Endothelial cell of umbilical vein (primary cell): ENCODE results near the gene SLC35G3.

Experiments used
- CTCF ChIP-seq, 2 donors: IDR thresholded peaks; 1 replicate in 1 of 2; 2 replicates in 1 of 2; pipeline ENCODE4 v1.5.1; 2011; ENCODE audit warnings: low read length in 2 of 2, mild to moderate bottlenecking in 2 of 2, moderate library complexity in 2 of 2, control low read depth in 1 of 2, inconsistent platforms in 1 of 2, low read depth in 1 of 2; ENCODE audit not compliant: insufficient read depth in 1 of 2; ENCODE audit errors: extremely low read depth in 1 of 2
- JUN ChIP-seq: IDR thresholded peaks from 2 replicates; pipeline ENCODE4 v1.6.1; 2011; ENCODE audit warnings: borderline replicate concordance, low read depth; ENCODE audit not compliant: insufficient read length, insufficient read depth

GRCh38 chr17:35189291-35189690 is 4.9 kb downstream of the SLC35G3 start:
- no peak for TF ChIP-seq CTCF (IDR thresholded peaks at IDR 0.05; ENCODE audit: extremely low read depth in 1 of 2, insufficient read depth in 1 of 2, low read depth in 1 of 2, low read length in 2 of 2)
- TF ChIP-seq JUN: no peak
